Parathyroid adenoma (tissue), 2 donors: ENCODE measurements around the gene PARD3B.

Experiments used
- H2AFZ ChIP-seq: fragments of 300-600 bp; sonication (generic); one replicate; pipeline ENCODE4 v1.7.0; 2017; ENCODE audit warnings: antibody characterized with exemption, mild to moderate bottlenecking
- H3K27ac ChIP-seq: fragments of 300-600 bp; sonication (generic); one replicate; pipeline ENCODE4 v1.7.0; 2017
- H3K27me3 ChIP-seq: fragments of 300-600 bp; sonication (generic); one replicate; pipeline ENCODE4 v1.7.0; 2017; ENCODE audit warnings: low read length; ENCODE audit not compliant: control insufficient read depth, insufficient read depth
- H3K36me3 ChIP-seq: fragments of 300-600 bp; sonication (generic); one replicate; pipeline ENCODE4 v1.7.0; 2017; ENCODE audit warnings: low read length; ENCODE audit not compliant: control insufficient read depth, insufficient read depth
- H3K4me1 ChIP-seq: fragments of 300-600 bp; sonication (generic); one replicate; pipeline ENCODE4 v1.7.0; 2017; ENCODE audit warnings: control low read depth
- H3K4me2 ChIP-seq: fragments of 300-600 bp; sonication (generic); one replicate; pipeline ENCODE4 v1.7.0; 2017; ENCODE audit warnings: low read length
- H3K4me3 ChIP-seq: fragments of 300-600 bp; sonication (generic); one replicate; pipeline ENCODE4 v1.7.0; 2017; ENCODE audit warnings: low read depth, low read length
- H3K79me2 ChIP-seq: fragments of 300-600 bp; sonication (generic); one replicate; pipeline ENCODE4 v1.7.0; 2017; ENCODE audit warnings: control low read depth
- H3K9ac ChIP-seq: fragments of 300-600 bp; sonication (generic); one replicate; pipeline ENCODE4 v1.7.0; 2017; ENCODE audit warnings: mild to moderate bottlenecking
- H3K9me3 ChIP-seq: fragments of 300-600 bp; sonication (generic); one replicate; pipeline ENCODE4 v1.7.0; 2017; ENCODE audit warnings: low read length; ENCODE audit not compliant: control insufficient read depth
- CTCF ChIP-seq: fragments of 300-600 bp; sonication (generic); IDR thresholded peaks from one replicate; pipeline ENCODE4 v1.7.0; 2017; ENCODE audit warnings: antibody characterized with exemption, mild to moderate bottlenecking
- donor health status: primary hyperparathyroidism.

The PARD3B gene

GRCh38 chr2:205034034-205034433 lies 488.8 kb downstream of the PARD3B start:
- Histone ChIP-seq H3K4me1 (peaks cover 9% of the 10 kb centered on the region), H3K36me3 (no peaks in the 10 kb centered on the region), H3K27ac (no peak overlapping the region), H3K9me3 (no peaks in the 10 kb centered on the region), H2AFZ (no peak overlapping the region), H3K27me3 (no peaks in the 10 kb centered on the region), H3K79me2 (no peaks in the 10 kb centered on the region), H3K9ac (no peak overlapping the region), H3K4me3 (no peak overlapping the region), H3K4me2 (no peak overlapping the region)
- TF ChIP-seq CTCF = no peak

- Histone ChIP-seq H3K4me3 (no peak overlapping the region), H3K4me2 (no peak overlapping the region), H3K27me3 (no peaks in the 10 kb centered on the region), H3K4me1 (no peaks in the 10 kb centered on the region), H3K79me2 (peaks cover 5% of the 10 kb centered on the region), H3K9ac (no peak overlapping the region), H3K36me3 (no peaks in the 10 kb centered on the region), H3K27ac (no peak overlapping the region), H2AFZ (no peak overlapping the region), H3K9me3 (no peaks in the 10 kb centered on the region)
- no peak for TF ChIP-seq CTCF
Observed at GRCh38 chr2:205040323-205040722, 495.0 kb downstream of the PARD3B start.

- H3K27me3 ChIP-seq = no peaks in the 10 kb centered on the region
- H3K9me3 ChIP-seq = no peaks in the 10 kb centered on the region
- no peaks in the 10 kb centered on the region for H3K36me3 ChIP-seq
- no peak overlapping the region for H3K27ac ChIP-seq
- TF ChIP-seq CTCF = no peak
- H3K4me3 ChIP-seq = no peak overlapping the region
- H3K4me2 ChIP-seq = no peak overlapping the region
- no peak overlapping the region for H3K9ac ChIP-seq
- no peaks in the 10 kb centered on the region for H3K4me1 ChIP-seq
- peaks cover 5% of the 10 kb centered on the region for H3K79me2 ChIP-seq
- H2AFZ ChIP-seq = no peak overlapping the region
Observed at GRCh38 chr2:205041472-205042130, 496.3 kb downstream of the PARD3B start.

GRCh38 chr2:205043285-205043684 lies 498.0 kb downstream of the PARD3B start:
- Histone ChIP-seq H3K36me3 (no peaks in the 10 kb centered on the region), H3K79me2 (peaks cover 5% of the 10 kb centered on the region), H2AFZ (no peak overlapping the region), H3K4me1 (no peaks in the 10 kb centered on the region), H3K27ac (no peak overlapping the region), H3K4me2 (no peak overlapping the region), H3K4me3 (no peak overlapping the region), H3K9ac (no peak overlapping the region), H3K27me3 (no peaks in the 10 kb centered on the region), H3K9me3 (no peaks in the 10 kb centered on the region)
- no peak for TF ChIP-seq CTCF

- Histone ChIP-seq H3K4me2 (no peak overlapping the region), H2AFZ (no peak overlapping the region), H3K27ac (no peak overlapping the region), H3K79me2 (peaks cover 3% of the 10 kb centered on the region), H3K9ac (no peak overlapping the region), H3K4me1 (no peaks in the 10 kb centered on the region), H3K4me3 (no peak overlapping the region), H3K36me3 (no peaks in the 10 kb centered on the region), H3K27me3 (no peaks in the 10 kb centered on the region), H3K9me3 (no peaks in the 10 kb centered on the region)
- no peak for TF ChIP-seq CTCF
Observed at GRCh38 chr2:205045706-205046105, 500.4 kb downstream of the PARD3B start.
